ENCODE data around the gene VSIG1. TPM values are rescaled to one million over a fixed set of nuclear protein-coding genes. Genes with fewer than 3 reads are reported as not detected.

The VSIG1 gene
- total RNA-seq, 1 donor from 2014 or later = not detected

- intact Hi-C loops (cut with micrococcal nuclease) = no loop called here
- no peaks in the 10 kb centered on the region for H3K9me3 ChIP-seq (replicated peaks)
- no peak overlapping the region for H3K4me3 ChIP-seq
- peaks cover 19% of the 10 kb centered on the region for H3K36me3 ChIP-seq
- no peak for DNase-seq
- no peak overlapping the region for H3K27ac ChIP-seq (replicated peaks)
- H3K27me3 ChIP-seq (ENCODE audit: low read depth) = no peaks in the 10 kb centered on the region
- TF ChIP-seq CTCF (IDR thresholded peaks at IDR 0.05; ENCODE audit: borderline replicate concordance) = no peak
- no peaks in the 10 kb centered on the region for H3K4me1 ChIP-seq
Measured at GRCh38 chrX:108081110-108081509, 36.2 kb downstream of the VSIG1 start.

- Histone ChIP-seq H3K27ac (replicated peaks) (no peak overlapping the region), H3K27me3 (ENCODE audit: low read depth) (no peaks in the 10 kb centered on the region), H3K4me3 (no peak overlapping the region), H3K4me1 (peaks cover 29% of the 10 kb centered on the region), H3K36me3 (peaks cover 34% of the 10 kb centered on the region), H3K9me3 (replicated peaks) (no peaks in the 10 kb centered on the region)
- DNase-seq = no peak
- no peak for TF ChIP-seq CTCF (IDR thresholded peaks at IDR 0.05; ENCODE audit: borderline replicate concordance)
- intact Hi-C loops (cut with micrococcal nuclease) = no loop called here
Measured at GRCh38 chrX:108087792-108088191, 42.9 kb downstream of the VSIG1 start.

- Histone ChIP-seq H3K9me3 (replicated peaks) (no peaks in the 10 kb centered on the region), H3K4me3 (no peak overlapping the region), H3K27ac (replicated peaks) (no peak overlapping the region), H3K36me3 (peaks cover 34% of the 10 kb centered on the region), H3K4me1 (peaks cover 29% of the 10 kb centered on the region), H3K27me3 (ENCODE audit: low read depth) (no peaks in the 10 kb centered on the region)
- no peak for DNase-seq
- intact Hi-C loops (cut with micrococcal nuclease) = no loop called here
- no peak for TF ChIP-seq CTCF (IDR thresholded peaks at IDR 0.05; ENCODE audit: borderline replicate concordance)
Measured at GRCh38 chrX:108088511-108088910, 43.6 kb downstream of the VSIG1 start.

- H3K4me1 ChIP-seq = peaks cover 29% of the 10 kb centered on the region
- no peaks in the 10 kb centered on the region for H3K27me3 ChIP-seq (ENCODE audit: low read depth)
- peaks cover 20% of the 10 kb centered on the region for H3K36me3 ChIP-seq
- no peak for DNase-seq
- intact Hi-C loops (cut with micrococcal nuclease) = no loop called here
- H3K27ac ChIP-seq (replicated peaks) = peak overlapping the region; percentile 88
- H3K9me3 ChIP-seq (replicated peaks) = no peaks in the 10 kb centered on the region
- no peak for TF ChIP-seq CTCF (IDR thresholded peaks at IDR 0.05; ENCODE audit: borderline replicate concordance)
- H3K4me3 ChIP-seq = peak overlapping the region; percentile 78
Measured at GRCh38 chrX:108090491-108091263, 45.8 kb downstream of the VSIG1 start.

GRCh38 chrX:108091264-108091877 lies 46.5 kb downstream of the VSIG1 start, which contains the start of the genes ATG4A and PSMD10:
Gene ATG4A, plus strand, starts transcription at chrX:108091778. Its CDS starts 49 bp downstream, at chrX:108091827.
Gene PSMD10, minus strand, starts transcription at chrX:108091542. Its CDS starts 22 bp downstream, at chrX:108091520.
- intact Hi-C loops (cut with micrococcal nuclease) = no loop called here
- TF ChIP-seq CTCF (IDR thresholded peaks at IDR 0.05; ENCODE audit: borderline replicate concordance) = no peak

More at GRCh38 chrX:108091264-108091877, 46.5 kb downstream of the VSIG1 start, which contains the start of the genes ATG4A and PSMD10:
- Histone ChIP-seq H3K36me3 (peaks cover 15% of the 10 kb centered on the region), H3K27me3 (ENCODE audit: low read depth) (no peaks in the 10 kb centered on the region), H3K9me3 (replicated peaks) (no peaks in the 10 kb centered on the region), H3K27ac (replicated peaks) (peak within 1 kb of the TSS; percentile 88), H3K4me3 (peak within 1 kb of the TSS; percentile 78), H3K4me1 (peaks cover 29% of the 10 kb centered on the region)
- peak; percentile 92 for DNase-seq

All from left ventricle myocardium inferior (tissue), 1 donor.